ENCODE measurements around the gene TEX14.

Gene TEX14

DNA sequence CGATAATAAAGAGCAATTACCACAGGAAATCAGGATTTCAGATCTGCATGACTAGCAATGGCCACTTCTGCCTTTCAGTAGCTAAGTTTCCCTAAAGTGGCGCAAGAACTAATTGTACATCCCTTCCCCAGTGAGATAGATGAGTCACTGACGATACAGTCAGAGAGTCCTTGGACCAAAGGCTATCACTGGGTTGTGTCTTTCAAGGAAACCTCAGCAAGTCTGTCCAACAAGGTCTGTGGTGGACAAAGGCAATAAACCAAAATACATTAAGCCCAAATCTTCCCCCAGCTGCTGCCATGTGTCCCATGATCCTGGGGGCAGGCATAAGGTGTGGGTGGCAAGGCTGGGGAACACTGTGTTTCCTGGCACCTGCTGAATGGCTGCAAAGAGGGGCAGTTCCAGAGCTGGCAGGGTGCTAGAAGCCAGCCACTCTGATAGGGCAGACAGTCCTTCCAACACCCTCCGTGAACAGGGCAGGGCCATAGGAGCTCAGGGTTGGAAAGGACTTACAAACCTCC, 156.9 kb downstream of the TEX14 start:
- no peak overlapping the region for H3K27ac ChIP-seq
- TF ChIP-seq, protein P1, sequence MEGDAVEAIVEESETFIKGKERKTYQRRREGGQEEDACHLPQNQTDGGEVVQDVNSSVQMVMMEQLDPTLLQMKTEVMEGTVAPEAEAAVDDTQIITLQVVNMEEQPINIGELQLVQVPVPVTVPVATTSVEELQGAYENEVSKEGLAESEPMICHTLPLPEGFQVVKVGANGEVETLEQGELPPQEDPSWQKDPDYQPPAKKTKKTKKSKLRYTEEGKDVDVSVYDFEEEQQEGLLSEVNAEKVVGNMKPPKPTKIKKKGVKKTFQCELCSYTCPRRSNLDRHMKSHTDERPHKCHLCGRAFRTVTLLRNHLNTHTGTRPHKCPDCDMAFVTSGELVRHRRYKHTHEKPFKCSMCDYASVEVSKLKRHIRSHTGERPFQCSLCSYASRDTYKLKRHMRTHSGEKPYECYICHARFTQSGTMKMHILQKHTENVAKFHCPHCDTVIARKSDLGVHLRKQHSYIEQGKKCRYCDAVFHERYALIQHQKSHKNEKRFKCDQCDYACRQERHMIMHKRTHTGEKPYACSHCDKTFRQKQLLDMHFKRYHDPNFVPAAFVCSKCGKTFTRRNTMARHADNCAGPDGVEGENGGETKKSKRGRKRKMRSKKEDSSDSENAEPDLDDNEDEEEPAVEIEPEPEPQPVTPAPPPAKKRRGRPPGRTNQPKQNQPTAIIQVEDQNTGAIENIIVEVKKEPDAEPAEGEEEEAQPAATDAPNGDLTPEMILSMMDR (conservative IDR thresholded peaks at IDR 0.05), result no peak

DNA sequence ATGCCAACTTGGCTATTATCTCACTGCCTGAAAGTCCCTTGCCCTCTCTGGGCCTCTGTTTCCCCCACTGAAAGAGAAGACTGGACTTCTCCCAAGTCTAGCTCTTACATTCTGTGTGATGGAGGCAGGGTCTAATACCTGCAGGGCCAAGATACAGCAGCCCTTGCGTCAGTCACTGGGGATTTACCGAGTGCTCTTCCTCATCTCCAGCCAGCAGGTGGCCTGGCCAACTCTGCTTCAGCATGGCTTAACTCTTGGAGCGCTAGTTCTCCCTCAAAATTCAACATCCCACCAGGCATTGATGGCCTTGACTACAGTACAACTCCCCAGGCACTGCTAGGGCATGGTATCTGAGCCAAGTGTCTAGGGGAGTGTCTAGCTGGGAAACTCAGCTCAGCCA, 157.5 kb downstream of the TEX14 start:
- TF ChIP-seq, protein P1 (conservative IDR thresholded peaks at IDR 0.05), result no peak
- no peak overlapping the region for H3K27ac ChIP-seq

DNA sequence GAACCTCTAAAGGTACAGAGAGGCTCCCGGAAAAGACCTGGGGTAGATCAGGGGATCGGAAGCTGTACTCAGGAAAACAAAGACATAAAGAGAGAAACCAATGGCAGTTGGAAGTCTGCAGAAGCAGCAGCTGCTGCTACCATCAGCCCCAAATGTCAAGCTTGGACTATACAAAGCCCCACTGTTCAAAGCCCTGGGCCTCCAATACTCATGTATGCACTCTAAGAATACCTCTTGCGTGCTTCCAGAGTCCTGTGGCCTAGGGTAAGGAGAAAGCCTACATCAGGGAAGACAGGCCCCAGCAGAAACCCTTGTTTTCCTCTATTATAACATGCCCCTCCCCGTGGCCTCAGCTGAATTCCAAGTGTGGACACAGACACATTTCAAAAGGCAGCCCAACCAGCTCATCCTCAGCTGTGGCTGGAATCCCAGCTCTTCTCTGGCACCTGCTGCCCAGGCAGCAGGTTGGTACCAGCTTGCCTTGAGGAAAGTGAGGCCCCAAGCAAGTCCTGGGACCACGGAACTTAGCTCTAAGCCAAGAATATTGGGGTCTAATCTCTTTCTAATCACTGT, 158.1 kb downstream of the TEX14 start:
- H3K27ac ChIP-seq, result no peak overlapping the region
- TF ChIP-seq, protein P1 (conservative IDR thresholded peaks at IDR 0.05), result no peak

DNA sequence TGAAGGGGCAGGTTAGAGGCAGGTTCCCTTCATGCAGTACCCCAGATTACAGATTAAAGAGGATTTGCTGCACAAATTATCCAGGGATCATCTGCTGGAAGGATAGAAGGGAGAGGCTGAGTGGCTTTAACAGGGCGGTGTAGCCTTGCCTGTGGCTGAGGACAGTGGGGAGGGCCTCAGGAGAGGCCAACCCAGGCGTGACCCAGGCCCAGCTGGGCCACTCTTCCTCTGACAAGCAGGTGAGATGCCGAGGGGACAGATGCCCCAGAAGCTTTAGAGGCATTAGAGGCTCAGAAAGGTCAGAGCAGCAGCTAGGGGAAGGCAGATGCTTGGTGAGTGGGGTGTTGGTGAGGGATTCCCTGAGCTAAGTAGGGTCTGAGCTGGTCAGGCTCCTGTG, 159.3 kb downstream of the TEX14 start:
- no peak overlapping the region; the same call in 1 of the 2 replicates for H3K27ac ChIP-seq
- TF ChIP-seq, protein P1 (conservative IDR thresholded peaks at IDR 0.05), result no peak

DNA sequence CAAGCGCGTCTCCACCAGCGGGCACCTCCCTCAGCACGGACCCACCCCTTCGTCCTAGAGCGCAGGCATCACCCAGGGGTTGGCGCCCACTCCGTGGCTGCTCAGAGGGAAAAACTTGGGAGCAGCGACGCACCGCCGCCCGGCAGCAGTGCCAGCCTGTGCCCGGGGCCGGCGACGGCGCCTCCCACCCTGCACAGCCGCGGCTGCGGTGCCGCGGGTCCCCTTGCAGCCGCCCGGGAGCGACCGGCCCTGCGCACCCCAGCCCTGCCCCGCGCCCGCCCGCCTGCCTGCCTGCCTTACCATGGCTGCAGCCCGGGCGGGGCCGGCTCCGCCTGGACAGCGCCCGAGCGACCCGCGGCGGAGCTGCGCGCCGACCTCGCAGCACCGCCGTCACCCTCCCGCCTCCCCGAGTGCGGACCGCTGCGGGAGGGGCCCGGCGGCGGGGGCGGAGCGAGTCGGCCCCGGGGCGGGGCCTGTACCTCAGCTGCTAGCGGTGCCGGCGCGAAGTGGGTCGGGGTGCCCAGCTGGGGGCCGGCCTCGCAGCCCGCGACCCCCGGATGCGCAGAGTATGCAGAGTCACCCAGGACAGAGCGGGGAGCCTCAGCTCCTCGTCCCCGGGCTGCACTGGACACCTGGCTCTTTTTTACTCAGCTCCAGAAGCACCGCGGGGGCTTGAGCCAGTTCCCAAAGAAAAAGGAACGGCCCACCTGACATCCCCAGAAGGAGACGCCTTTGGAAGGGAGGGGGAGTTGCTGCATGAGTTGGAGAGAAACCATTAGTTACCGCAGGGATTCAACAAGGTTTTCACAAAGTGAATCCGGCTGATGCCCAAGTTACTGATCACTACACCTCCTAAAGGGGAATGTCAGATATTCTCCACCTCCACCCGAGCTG, 159.9 kb downstream of the TEX14 start:
- H3K27ac ChIP-seq, result peak overlapping the region; percentile 32; the same call in 1 of the 2 replicates
- TF ChIP-seq, protein P1 (conservative IDR thresholded peaks at IDR 0.05), result no peak

DNA sequence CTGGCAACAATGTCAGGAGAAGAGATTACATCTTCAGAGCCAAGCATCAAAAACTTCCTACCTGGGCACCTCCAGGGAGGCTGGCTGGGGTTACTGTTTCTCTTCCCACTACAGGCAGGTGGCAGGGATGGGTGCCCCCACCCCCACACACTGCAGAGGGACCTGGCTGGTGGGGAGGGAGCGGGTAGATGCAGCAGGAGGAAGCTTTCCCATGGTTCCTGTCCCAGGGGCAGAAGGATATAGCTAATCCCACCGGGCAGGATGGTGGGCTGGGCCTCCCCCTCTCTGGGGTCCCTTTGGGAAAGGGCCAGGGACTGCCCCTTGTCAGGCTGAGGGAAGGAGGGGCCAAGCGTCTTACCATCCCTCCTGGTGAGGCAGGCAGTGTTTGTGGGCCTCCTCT, 160.7 kb downstream of the TEX14 start:
- TF ChIP-seq, protein P1 (conservative IDR thresholded peaks at IDR 0.05), result no peak
- H3K27ac ChIP-seq, result no peak overlapping the region; the same call in 1 of the 2 replicates

DNA sequence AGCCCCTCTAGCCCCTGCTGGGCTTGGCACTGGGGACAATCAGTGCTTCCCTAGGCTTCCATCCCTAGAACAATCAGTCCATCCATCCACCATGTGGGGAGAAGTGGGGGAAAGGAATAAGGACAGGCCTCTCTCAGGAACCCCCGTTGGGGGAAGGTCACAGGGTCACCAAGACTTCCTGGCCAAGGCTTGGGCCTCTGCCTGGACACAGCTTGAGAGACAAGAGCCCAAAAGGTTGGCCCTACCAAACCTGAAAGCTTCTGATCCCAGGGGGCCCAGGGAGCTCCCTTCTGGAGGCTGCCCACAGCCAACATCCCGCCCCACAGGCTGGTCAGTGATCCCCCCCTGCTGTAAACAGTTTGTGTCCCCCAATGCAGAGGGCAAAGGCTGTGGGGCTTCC, 161.2 kb downstream of the TEX14 start:
- TF ChIP-seq, protein P1 (conservative IDR thresholded peaks at IDR 0.05), result no peak
- no peak overlapping the region for H3K27ac ChIP-seq

Data from VCaP (cell line).